IPS-18c (cell line): ENCODE results near the gene SCN9A.
"Not testable (repeated sequence)": the region's sequence is repeated elsewhere in the genome, so short reads cannot be mapped to it uniquely, and the experiment has no call there.

Experiments used
- H3K4me3 ChIP-seq: 2 replicates; pipeline ENCODE4 v1.7.0; 2013; ENCODE audit warnings: low read depth, mild to moderate bottlenecking, low read length, moderate library complexity; ENCODE audit not compliant: insufficient read depth
- H3K9me3 ChIP-seq: one replicate; pipeline ENCODE4 v1.6.1; 2013; ENCODE audit warnings: mild to moderate bottlenecking, low read length, moderate library complexity; ENCODE audit not compliant: control insufficient read depth, insufficient read depth

Gene SCN9A

GRCh38 chr2:166382448-166382847 lies 6.7 kb upstream of the SCN9A start:
- Histone ChIP-seq H3K9me3 (no peaks in the 10 kb centered on the region), H3K4me3 (no peak overlapping the region)

GRCh38 chr2:166380615-166381014 lies 4.9 kb upstream of the SCN9A start:
- Histone ChIP-seq H3K9me3 (no peaks in the 10 kb centered on the region), H3K4me3 (no peak overlapping the region)

- H3K4me3 ChIP-seq: peak overlapping the region; percentile 60; the same call in 1 of the 2 replicates
- H3K9me3 ChIP-seq: no peaks in the 10 kb centered on the region
Measured at GRCh38 chr2:166376873-166377272, 1.1 kb upstream of the SCN9A start.

GRCh38 chr2:166376488-166376828 lies 714 bp upstream of the SCN9A start:
- Histone ChIP-seq H3K4me3 (peak overlapping the region; percentile 60), H3K9me3 (no peaks in the 10 kb centered on the region)

GRCh38 chr2:166375195-166375735 lies 479 bp downstream of the SCN9A start:
- Histone ChIP-seq H3K9me3 (no peaks in the 10 kb centered on the region), H3K4me3 (peak overlapping the region; percentile 60)

GRCh38 chr2:166373951-166374350 lies 1.8 kb downstream of the SCN9A start:
- H3K4me3 ChIP-seq: no peak overlapping the region
- H3K9me3 ChIP-seq: no peaks in the 10 kb centered on the region

GRCh38 chr2:166373539-166373938 lies 2.2 kb downstream of the SCN9A start:
- H3K9me3 ChIP-seq: no peaks in the 10 kb centered on the region
- no peak overlapping the region for H3K4me3 ChIP-seq

- H3K9me3 ChIP-seq: no peaks in the 10 kb centered on the region
- no peak overlapping the region for H3K4me3 ChIP-seq
Measured at GRCh38 chr2:166373105-166373504, 2.6 kb downstream of the SCN9A start.

- no peaks in the 10 kb centered on the region for H3K9me3 ChIP-seq
- no peak overlapping the region for H3K4me3 ChIP-seq
Measured at GRCh38 chr2:166372046-166372445, 3.7 kb downstream of the SCN9A start.

- no peak overlapping the region for H3K4me3 ChIP-seq
- no peaks in the 10 kb centered on the region for H3K9me3 ChIP-seq
Measured at GRCh38 chr2:166365803-166366420, 9.8 kb downstream of the SCN9A start.

GRCh38 chr2:166365239-166365638 lies 10.5 kb downstream of the SCN9A start:
- Histone ChIP-seq H3K9me3 (no peaks in the 10 kb centered on the region), H3K4me3 (no peak overlapping the region)

- Histone ChIP-seq H3K9me3 (no peaks in the 10 kb centered on the region), H3K4me3 (no peak overlapping the region)
Measured at GRCh38 chr2:166364476-166365161, 11.1 kb downstream of the SCN9A start.

- H3K4me3 ChIP-seq: no peak overlapping the region
- no peaks in the 10 kb centered on the region for H3K9me3 ChIP-seq
Measured at GRCh38 chr2:166361351-166362153, 14.2 kb downstream of the SCN9A start.

GRCh38 chr2:166360906-166361305 lies 14.8 kb downstream of the SCN9A start:
- Histone ChIP-seq H3K4me3 (no peak overlapping the region), H3K9me3 (no peaks in the 10 kb centered on the region)

GRCh38 chr2:166360426-166360825 lies 15.3 kb downstream of the SCN9A start:
- Histone ChIP-seq H3K4me3 (no peak overlapping the region), H3K9me3 (no peaks in the 10 kb centered on the region)

- not testable (repeated sequence) for H3K4me3 ChIP-seq, H3K9me3 ChIP-seq
Measured at GRCh38 chr2:166357950-166358321, 17.8 kb downstream of the SCN9A start.

GRCh38 chr2:166357068-166357949 lies 18.4 kb downstream of the SCN9A start:
- H3K9me3 ChIP-seq: no peaks in the 10 kb centered on the region

More at GRCh38 chr2:166357068-166357949, 18.4 kb downstream of the SCN9A start:
- H3K4me3 ChIP-seq: no peak overlapping the region
